AG09309 (cell line): Measurements from ENCODE around the gene DNMT1.
"Not testable (repeated sequence)": the region's sequence is repeated elsewhere in the genome, so short reads cannot be mapped to it uniquely, and the experiment has no call there.

Source experiments
- DNase-seq: peaks from one replicate; pipeline ENCODE4 v3.0.0-alpha.2; 2010; ENCODE audit warnings: low read depth
- H3K4me3 ChIP-seq: 2 replicates; pipeline ENCODE4 v1.5.1; 2011; ENCODE audit warnings: mild to moderate bottlenecking, low read depth, low read length, moderate library complexity; ENCODE audit not compliant: control insufficient read depth
- TF ChIP-seq, protein P1 (sequence below): IDR thresholded peaks from 2 replicates; pipeline ENCODE4 v1.5.1; 2011; ENCODE audit warnings: mild to moderate bottlenecking, low read depth, low read length, inconsistent platforms; ENCODE audit not compliant: insufficient read depth, control insufficient read depth; ENCODE audit errors: missing control alignments

The DNMT1 gene

DNA sequence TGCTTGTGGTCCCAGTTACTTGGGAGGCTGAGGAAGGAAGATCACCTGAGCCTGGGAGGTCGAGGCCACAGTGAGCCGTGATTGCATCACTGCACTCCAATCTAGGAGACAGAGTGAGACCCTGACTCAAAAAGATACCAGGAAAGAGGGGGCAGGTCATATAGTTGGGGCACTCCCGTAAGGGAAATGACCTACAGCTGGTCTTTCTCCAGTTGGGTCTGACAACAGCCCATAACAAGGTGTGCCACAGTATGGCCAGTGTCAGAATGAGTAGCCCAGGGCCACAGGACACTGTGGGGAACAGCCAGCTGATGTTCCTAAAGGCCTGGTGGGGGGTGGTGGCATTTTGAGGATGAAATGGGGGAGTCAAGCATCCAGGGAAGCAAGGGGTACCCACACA is 10.8 kb downstream of the DNMT1 start:
- TF ChIP-seq, protein P1, sequence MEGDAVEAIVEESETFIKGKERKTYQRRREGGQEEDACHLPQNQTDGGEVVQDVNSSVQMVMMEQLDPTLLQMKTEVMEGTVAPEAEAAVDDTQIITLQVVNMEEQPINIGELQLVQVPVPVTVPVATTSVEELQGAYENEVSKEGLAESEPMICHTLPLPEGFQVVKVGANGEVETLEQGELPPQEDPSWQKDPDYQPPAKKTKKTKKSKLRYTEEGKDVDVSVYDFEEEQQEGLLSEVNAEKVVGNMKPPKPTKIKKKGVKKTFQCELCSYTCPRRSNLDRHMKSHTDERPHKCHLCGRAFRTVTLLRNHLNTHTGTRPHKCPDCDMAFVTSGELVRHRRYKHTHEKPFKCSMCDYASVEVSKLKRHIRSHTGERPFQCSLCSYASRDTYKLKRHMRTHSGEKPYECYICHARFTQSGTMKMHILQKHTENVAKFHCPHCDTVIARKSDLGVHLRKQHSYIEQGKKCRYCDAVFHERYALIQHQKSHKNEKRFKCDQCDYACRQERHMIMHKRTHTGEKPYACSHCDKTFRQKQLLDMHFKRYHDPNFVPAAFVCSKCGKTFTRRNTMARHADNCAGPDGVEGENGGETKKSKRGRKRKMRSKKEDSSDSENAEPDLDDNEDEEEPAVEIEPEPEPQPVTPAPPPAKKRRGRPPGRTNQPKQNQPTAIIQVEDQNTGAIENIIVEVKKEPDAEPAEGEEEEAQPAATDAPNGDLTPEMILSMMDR: no peak
- DNase-seq: no peak
- H3K4me3 ChIP-seq: no peak overlapping the region

DNA sequence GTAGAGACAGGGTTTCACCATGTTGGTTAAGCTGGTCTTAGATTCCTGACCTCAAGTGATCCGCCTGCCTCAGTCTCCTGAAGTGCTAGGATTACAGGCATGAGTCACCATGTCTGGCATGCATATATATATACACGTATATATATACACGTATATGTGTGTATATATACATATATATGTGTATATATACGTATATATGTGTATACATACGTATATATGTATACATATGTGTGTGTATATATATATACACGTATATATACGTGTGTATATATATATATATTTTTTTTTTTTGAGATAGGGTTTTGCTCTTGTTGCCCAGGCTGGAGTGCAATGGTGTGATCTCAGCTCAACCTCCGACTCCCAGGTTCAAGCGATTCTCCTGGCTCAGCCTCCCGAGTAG is 11.9 kb downstream of the DNMT1 start:
- no peak overlapping the region for H3K4me3 ChIP-seq
- TF ChIP-seq, protein P1: no peak
- no peak for DNase-seq

DNA sequence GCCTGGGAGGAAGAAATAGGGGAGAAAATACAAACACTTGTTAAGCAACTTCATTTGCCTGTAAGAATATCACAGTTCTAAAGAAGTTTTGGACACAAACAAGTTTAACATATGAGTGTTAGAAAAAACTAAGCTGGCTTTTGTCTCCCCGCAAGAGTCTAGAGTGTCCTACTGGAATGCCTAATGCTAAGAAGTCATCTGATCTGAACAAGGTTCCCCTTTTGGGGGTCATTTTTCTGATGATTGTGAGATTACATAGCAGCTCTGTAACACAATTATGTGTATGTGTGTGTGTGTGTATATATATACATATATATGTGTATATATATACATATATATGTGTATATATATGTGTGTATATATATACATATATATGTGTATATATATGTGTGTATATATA is 12.7 kb downstream of the DNMT1 start:
- TF ChIP-seq, protein P1: no peak
- H3K4me3 ChIP-seq: no peak overlapping the region
- DNase-seq: no peak

DNA sequence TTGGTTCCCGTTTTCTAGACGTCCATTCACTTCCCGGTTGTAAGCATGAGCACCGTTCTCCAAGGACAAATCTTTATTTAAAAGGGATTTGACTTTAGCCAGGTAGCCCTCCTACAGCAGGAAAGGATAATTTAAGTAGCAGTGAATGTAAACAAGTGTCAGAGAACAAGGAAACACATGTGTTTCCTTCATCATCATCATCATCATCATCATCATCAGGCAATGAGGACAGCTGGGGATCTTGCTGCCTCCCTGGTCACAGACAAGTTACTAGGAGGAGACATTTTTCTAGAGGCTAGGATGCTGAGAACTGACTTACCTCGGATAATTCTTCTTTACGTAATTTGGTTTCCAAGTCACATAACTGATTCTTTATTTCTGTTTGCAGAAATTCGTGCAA is 14.3 kb downstream of the DNMT1 start:
- no peak overlapping the region for H3K4me3 ChIP-seq
- DNase-seq: no peak
- TF ChIP-seq, protein P1: no peak

DNA sequence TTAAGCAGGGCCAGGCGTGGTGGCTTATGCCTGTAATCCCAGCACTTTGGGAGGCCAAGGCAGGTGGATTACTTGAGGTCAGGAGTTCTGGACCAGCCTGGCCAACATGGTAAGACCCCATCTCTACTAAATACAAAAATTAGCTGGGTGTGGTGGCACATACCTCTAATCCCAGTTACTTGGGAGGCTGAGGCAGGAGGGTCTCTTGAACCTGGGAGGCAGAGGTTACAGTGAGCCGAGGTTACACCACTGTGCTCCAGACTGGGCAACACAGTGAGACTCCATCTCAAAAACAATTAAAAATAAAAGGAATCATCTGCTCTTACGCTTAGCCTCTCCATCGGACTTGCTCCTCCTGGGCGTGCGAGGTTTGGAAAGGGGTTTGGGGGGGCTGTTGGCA is 14.7 kb downstream of the DNMT1 start:
- not testable (repeated sequence) for H3K4me3 ChIP-seq, DNase-seq

DNA sequence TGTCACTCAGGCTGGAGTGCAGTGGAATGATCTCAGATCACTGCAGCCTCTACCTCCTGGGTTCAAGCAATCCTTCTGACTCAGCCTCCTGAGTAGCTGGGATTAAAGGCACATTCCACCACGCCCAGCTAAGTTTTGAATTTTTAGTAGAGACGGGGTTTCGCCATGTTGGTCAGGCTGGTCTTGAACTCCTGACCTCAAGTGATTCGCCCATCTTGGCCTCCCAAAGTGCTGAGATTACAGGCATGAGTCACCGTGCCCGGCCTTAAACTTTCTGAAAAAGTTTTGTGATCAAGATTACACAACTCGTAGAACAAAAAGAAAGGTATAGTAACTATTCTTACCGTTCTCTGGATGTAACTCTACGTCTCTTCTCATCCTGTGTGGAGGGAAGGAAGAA is 21.2 kb downstream of the DNMT1 start:
- DNase-seq: no peak
- no peak overlapping the region for H3K4me3 ChIP-seq
- TF ChIP-seq, protein P1: no peak

DNA sequence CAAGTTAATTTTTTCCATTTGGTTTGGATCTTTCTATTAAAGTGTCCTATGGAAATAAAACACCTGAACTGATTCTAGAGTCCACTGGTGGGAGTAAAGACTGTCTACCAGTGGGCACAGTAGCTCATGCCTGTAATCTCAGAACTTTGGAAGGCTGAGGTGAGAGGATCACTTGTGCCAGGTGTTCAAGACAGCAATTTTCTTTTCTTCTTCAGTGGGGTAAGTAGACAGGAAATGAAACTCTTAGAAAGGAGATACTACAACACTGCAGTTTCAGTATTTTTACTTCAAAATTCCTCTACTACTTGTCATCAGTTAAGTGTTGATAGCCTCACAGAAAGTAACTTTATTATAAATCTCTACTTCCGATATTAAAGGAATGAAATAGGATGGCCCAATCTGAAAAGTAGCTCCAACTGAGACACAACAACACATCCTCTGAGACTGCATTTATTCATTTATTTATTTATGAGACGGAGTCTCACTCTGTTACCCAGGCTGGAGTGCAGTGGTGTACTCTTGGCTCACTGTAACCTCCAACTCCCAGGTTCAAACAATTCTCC is 26.3 kb downstream of the DNMT1 start:
- no peak overlapping the region for H3K4me3 ChIP-seq
- TF ChIP-seq, protein P1: no peak
- no peak for DNase-seq
